H9 (cell line): ENCODE data around the gene AP1AR. TPM values are rescaled to one million over a fixed set of nuclear protein-coding genes. Genes with fewer than 3 reads are reported as not detected.

Experiments
- DNase-seq: peaks from one replicate; pipeline ENCODE4 v3.0.0-alpha.2; 2017
- H2AFZ ChIP-seq: one replicate; pipeline ENCODE4 v1.6.1; 2013; ENCODE audit warnings: mild to moderate bottlenecking, low read length, control low read depth, moderate library complexity
- H2AK5ac ChIP-seq: 2 replicates; pipeline ENCODE4 v1.6.1; 2013; ENCODE audit warnings: low read length, control low read depth, mixed read lengths; ENCODE audit not compliant: insufficient read length
- H2BK120ac ChIP-seq: one replicate; pipeline ENCODE4 v1.6.1; 2013; ENCODE audit warnings: low read depth, mild to moderate bottlenecking, low read length, control low read depth, inconsistent platforms; ENCODE audit not compliant: poor library complexity, severe bottlenecking
- H2BK12ac ChIP-seq: 2 replicates; pipeline ENCODE4 v1.6.1; 2013; ENCODE audit warnings: low read length, control low read depth, mixed read lengths, low read depth; ENCODE audit not compliant: insufficient read length
- H2BK15ac ChIP-seq: 2 replicates; pipeline ENCODE4 v1.6.1; 2013; ENCODE audit warnings: low read depth, low read length, control low read depth
- H2BK20ac ChIP-seq: one replicate; pipeline ENCODE4 v1.6.1; 2013; ENCODE audit warnings: low read depth, mild to moderate bottlenecking, low read length, control low read depth, inconsistent platforms; ENCODE audit not compliant: poor library complexity, severe bottlenecking
- H2BK5ac ChIP-seq: 2 replicates; pipeline ENCODE4 v1.6.1; 2013; ENCODE audit warnings: low read length, control low read depth, mixed read lengths; ENCODE audit not compliant: insufficient read length
- H3K14ac ChIP-seq: 2 replicates; pipeline ENCODE4 v1.6.1; 2013; ENCODE audit warnings: low read length, control low read depth; ENCODE audit not compliant: insufficient read depth
- H3K18ac ChIP-seq: 2 replicates; pipeline ENCODE4 v1.6.1; 2013; ENCODE audit warnings: low read depth, mild to moderate bottlenecking, mixed read lengths, low read length, control low read depth; ENCODE audit not compliant: insufficient read length
- H3K23ac ChIP-seq: 2 replicates; pipeline ENCODE4 v1.6.1; 2013; ENCODE audit warnings: low read length, control low read depth, mixed read lengths, low read depth; ENCODE audit not compliant: insufficient read length
- H3K23me2 ChIP-seq: 2 replicates; pipeline ENCODE4 v1.6.1; 2013; ENCODE audit warnings: low read depth, mild to moderate bottlenecking, mixed read lengths, low read length, control low read depth; ENCODE audit not compliant: insufficient read length, poor library complexity, severe bottlenecking
- H3K27ac ChIP-seq: 2 replicates; pipeline ENCODE4 v1.5.1; 2013; ENCODE audit warnings: low read length, control low read depth, mixed read lengths, low read depth; ENCODE audit not compliant: insufficient read length
- H3K27me3 ChIP-seq: 2 replicates; pipeline ENCODE4 v1.6.1; 2013; ENCODE audit warnings: low read length, control low read depth, inconsistent platforms; ENCODE audit not compliant: insufficient read depth
- H3K4ac ChIP-seq: 2 replicates; pipeline ENCODE4 v1.6.1; 2013; ENCODE audit warnings: low read depth, mild to moderate bottlenecking, control low read depth, inconsistent platforms, low read length, moderate library complexity
- H3K4me1 ChIP-seq: 2 replicates; pipeline ENCODE4 v1.6.1; 2013; ENCODE audit warnings: low read length, control low read depth, inconsistent platforms; ENCODE audit not compliant: insufficient read depth
- H3K4me2 ChIP-seq: 2 replicates; pipeline ENCODE4 v1.6.1; 2013; ENCODE audit warnings: low read length, control low read depth, mixed read lengths; ENCODE audit not compliant: insufficient read length, insufficient read depth
- H3K56ac ChIP-seq: 2 replicates; pipeline ENCODE4 v1.6.1; 2013; ENCODE audit warnings: low read depth, mild to moderate bottlenecking, mixed read lengths, low read length, control low read depth; ENCODE audit not compliant: insufficient read length
- H3K79me1 ChIP-seq: 2 replicates; pipeline ENCODE4 v1.6.1; 2013; ENCODE audit warnings: low read depth, mild to moderate bottlenecking, moderate library complexity, low read length, control low read depth, inconsistent platforms; ENCODE audit not compliant: insufficient read depth, poor library complexity, severe bottlenecking
- H3K79me2 ChIP-seq: 2 replicates; pipeline ENCODE4 v1.6.1; 2013; ENCODE audit warnings: low read length, control low read depth, inconsistent platforms; ENCODE audit not compliant: insufficient read depth
- H3K9ac ChIP-seq: 2 replicates; pipeline ENCODE4 v1.6.1; 2013; ENCODE audit warnings: low read length, control low read depth, mixed read lengths; ENCODE audit not compliant: insufficient read length; ENCODE audit errors: extremely low read depth
- H3K9me3 ChIP-seq: one replicate; pipeline ENCODE4 v1.6.1; 2013; ENCODE audit warnings: low read depth, low read length, inconsistent platforms; ENCODE audit not compliant: control insufficient read depth
- H3T11ph ChIP-seq: one replicate; pipeline ENCODE4 v1.6.1; 2013; ENCODE audit warnings: mild to moderate bottlenecking, low read length, control low read depth, inconsistent platforms
- H4K20me1 ChIP-seq: one replicate; pipeline ENCODE4 v1.6.1; 2013; ENCODE audit not compliant: control insufficient read depth, insufficient read length, insufficient read depth
- H4K5ac ChIP-seq: 2 replicates; pipeline ENCODE4 v1.6.1; 2013; ENCODE audit warnings: low read depth, mild to moderate bottlenecking, mixed read lengths, low read length, control low read depth; ENCODE audit not compliant: insufficient read length
- H4K8ac ChIP-seq: replicated peaks from 2 replicates; pipeline ENCODE4 v1.6.1; 2013; ENCODE audit warnings: low read length, control low read depth, mixed read lengths, low read depth; ENCODE audit not compliant: insufficient read length
- H4K91ac ChIP-seq: 2 replicates; pipeline ENCODE4 v1.6.1; 2013; ENCODE audit warnings: low read depth, mild to moderate bottlenecking, moderate library complexity, mixed read lengths, low read length, control low read depth; ENCODE audit not compliant: insufficient read length
- H3K27ac Mint-ChIP-seq, 3 experiments: 2 replicates in 2 of 3; 3 replicates in 1 of 3; pipeline ENCODE4 v1.8.0; 2020 to 2021; ENCODE audit warnings: mixed read lengths in 3 of 3, mild to moderate bottlenecking in 1 of 3, moderate library complexity in 1 of 3
- H3K27me3 Mint-ChIP-seq: 2 replicates; pipeline ENCODE4 v1.8.0; 2021; ENCODE audit warnings: low read depth, mild to moderate bottlenecking, moderate library complexity, mixed read lengths
- H3K36me3 Mint-ChIP-seq, 3 experiments: 2 replicates in 2 of 3; 3 replicates in 1 of 3; pipeline ENCODE4 v1.8.0; 2020 to 2021; ENCODE audit warnings: low read depth in 3 of 3, mixed read lengths in 3 of 3; ENCODE audit not compliant: insufficient read depth in 1 of 3
- H3K4me1 Mint-ChIP-seq, 2 experiments: 2 replicates each; pipeline ENCODE4 v1.8.0; 2020; ENCODE audit warnings: mixed read lengths in 2 of 2
- H3K4me3 Mint-ChIP-seq, 2 experiments: 2 replicates in 1 of 2; 3 replicates in 1 of 2; pipeline ENCODE4 v1.8.0; 2020 to 2021; ENCODE audit warnings: mild to moderate bottlenecking in 2 of 2, mixed read lengths in 2 of 2, moderate library complexity in 1 of 2
- H3K9me3 Mint-ChIP-seq, 2 experiments: 2 replicates in 1 of 2; 3 replicates in 1 of 2; pipeline ENCODE4 v1.8.0; 2020; ENCODE audit warnings: mild to moderate bottlenecking in 2 of 2, mixed read lengths in 2 of 2, moderate library complexity in 1 of 2
- CTCF ChIP-seq: fragments of 200-600 bp; sonication (generic); conservative IDR thresholded peaks from 3 replicates; pipeline ENCODE4 v1.8.0; 2021; ENCODE audit warnings: antibody characterized with exemption, mild to moderate bottlenecking
- WGBS: extraction: QIAGEN DNeasy Blood & Tissue Kit; methylation state at CpG from one replicate; pipeline ENCODE4 v1.1.7; 2013; ENCODE audit warnings: missing lambda C conversion rate, low lambda C conversion rate, mixed read lengths; ENCODE audit not compliant: insufficient read length; ENCODE audit errors: extremely low coverage; 5-methylcytosine and 5-hydroxymethylcytosine counted together
- total RNA-seq: library from RNA; stranded (reverse); gene quantifications from 2 replicates; pipeline ENCODE4 v1.2.1, GENCODE V29; 2021

AP1AR gene
- total RNA-seq, 1 experiment from 2014 or later: 24.2 TPM

DNA sequence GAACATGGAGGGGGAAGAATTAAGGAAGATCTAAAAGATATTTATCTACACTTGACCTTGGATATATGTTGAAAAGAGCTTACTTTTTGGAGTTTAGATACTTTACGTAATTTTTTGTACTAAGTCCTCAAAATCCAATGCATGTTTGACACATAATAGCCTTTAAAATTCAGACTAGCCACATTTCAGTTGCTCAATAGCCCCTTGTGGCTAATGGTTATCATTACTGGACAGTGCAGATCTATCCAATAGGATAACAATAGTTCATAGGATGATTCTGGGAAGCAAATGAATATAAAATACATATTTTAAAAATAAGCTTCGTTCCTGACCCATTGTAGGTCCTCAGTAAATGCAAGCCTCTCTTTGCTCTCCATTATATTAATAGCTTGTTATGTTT lies 13.8 kb downstream of the AP1AR start:
- Histone ChIP-seq H3K23me2 (no peaks in the 10 kb centered on the region), H3K27me3 (no peaks in the 10 kb centered on the region), H4K20me1 (no peaks in the 10 kb centered on the region), H3K4me1 (no peaks in the 10 kb centered on the region), H3K79me1 (no peaks in the 10 kb centered on the region), H3K9ac (no peak overlapping the region), H3K9me3 (no peaks in the 10 kb centered on the region), H4K5ac (no peak overlapping the region), H2AK5ac (no peak overlapping the region), H3K18ac (no peak overlapping the region), H3T11ph (no peak overlapping the region), H4K91ac (no peak overlapping the region), H3K27ac (no peak overlapping the region), H2BK20ac (no peak overlapping the region), H2AFZ (no peak overlapping the region), H2BK12ac (no peak overlapping the region), H3K4me2 (no peak overlapping the region), H3K4ac (no peak overlapping the region), H2BK120ac (no peak overlapping the region), H2BK5ac (no peak overlapping the region), H3K23ac (no peak overlapping the region), H3K56ac (no peak overlapping the region), H4K8ac (no peak overlapping the region), H2BK15ac (no peak overlapping the region), H3K79me2 (peaks cover 3% of the 10 kb centered on the region; the same call in 1 of the 2 replicates), H3K14ac (no peak overlapping the region)
- peak; percentile 30; the same call in 2 of the 3 replicates for TF ChIP-seq CTCF
- Mint-ChIP-seq H3K4me1 (peaks cover 24 to 25% of the 10 kb centered on the region in 2 experiments), H3K9me3 (no peaks in the 10 kb centered on the region), H3K27ac (no peak overlapping the region), H3K36me3 (no peaks in the 10 kb centered on the region), H3K4me3 (no peak overlapping the region), H3K27me3 (no peaks in the 10 kb centered on the region)
- no CpG with 5 or more reads among the region's 2 CpGs for WGBS
- DNase-seq: no peak
